ENCODE data around the gene CLEC20A. TPM values are rescaled to one million over a fixed set of nuclear protein-coding genes. Genes with fewer than 3 reads are reported as not detected.

Gene CLEC20A
- total RNA-seq, 2 donors from 2014 or later, result 3.0 TPM; not detected in 1

- H3K27me3 ChIP-seq (replicated peaks; ENCODE audit: insufficient read depth), result no peaks in the 10 kb centered on the region
- TF ChIP-seq CTCF (IDR thresholded peaks at IDR 0.05), result no peak
- ATAC-seq (ENCODE audit: insufficient number of reproducible peaks, low FRiP score, low read depth), result no peak
- no peaks in the 10 kb centered on the region for H3K9me3 ChIP-seq
- no peak overlapping the region for H3K27ac ChIP-seq
- peak overlapping the region; percentile 87 for H3K4me3 ChIP-seq
- H3K36me3 ChIP-seq, result no peaks in the 10 kb centered on the region
- DNase-seq (ENCODE audit: low spot score), result no peak
- peaks cover 0 to 12% of the 10 kb centered on the region in 2 donors for H3K4me1 ChIP-seq (ENCODE audit: control insufficient read depth in 1 of 2, low read depth in 2 of 2)
These were observed 44.6 kb upstream of the CLEC20A start for GRCh38 chr1:178541379-178541778.

DNA sequence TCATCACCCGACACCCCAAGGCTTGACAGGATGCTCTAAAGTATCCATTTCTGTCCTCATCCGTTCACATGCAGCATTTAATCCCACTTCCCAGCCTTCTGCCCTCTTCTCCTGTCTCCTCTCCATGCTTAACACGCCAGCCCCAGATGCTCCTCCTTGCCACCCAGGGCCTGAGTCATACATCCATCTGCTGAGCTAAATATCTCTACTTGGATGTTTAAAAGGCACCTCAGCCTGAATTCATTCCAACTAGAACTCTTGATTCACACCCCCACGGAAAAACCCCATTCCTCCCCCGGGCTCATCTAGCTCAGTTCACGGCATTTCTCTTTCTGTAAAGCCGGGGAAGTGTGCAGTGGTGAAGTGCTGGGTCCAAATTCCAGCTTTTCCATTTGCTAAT is 43.9 kb upstream of the CLEC20A start:
- Histone ChIP-seq H3K4me3 (no peak overlapping the region), H3K27ac (no peak overlapping the region), H3K9me3 (no peaks in the 10 kb centered on the region), H3K27me3 (replicated peaks; ENCODE audit: insufficient read depth) (no peaks in the 10 kb centered on the region), H3K4me1 (ENCODE audit: control insufficient read depth in 1 of 2, low read depth in 2 of 2) (peaks cover 0 to 12% of the 10 kb centered on the region in 2 donors), H3K36me3 (no peaks in the 10 kb centered on the region)
- DNase-seq (ENCODE audit: low spot score), result no peak
- no peak for TF ChIP-seq CTCF (IDR thresholded peaks at IDR 0.05)
- no peak for ATAC-seq (ENCODE audit: insufficient number of reproducible peaks, low FRiP score, low read depth)

- H3K4me1 ChIP-seq (ENCODE audit: control insufficient read depth in 1 of 2, low read depth in 2 of 2), result peaks cover 0 to 12% of the 10 kb centered on the region in 2 donors
- H3K4me3 ChIP-seq, result no peak overlapping the region
- no peaks in the 10 kb centered on the region for H3K27me3 ChIP-seq (replicated peaks; ENCODE audit: insufficient read depth)
- no peak overlapping the region for H3K27ac ChIP-seq
- no peaks in the 10 kb centered on the region for H3K36me3 ChIP-seq
- ATAC-seq (ENCODE audit: insufficient number of reproducible peaks, low FRiP score, low read depth), result no peak
- no peak for TF ChIP-seq CTCF (IDR thresholded peaks at IDR 0.05)
- DNase-seq (ENCODE audit: low spot score), result no peak
- H3K9me3 ChIP-seq, result no peaks in the 10 kb centered on the region
These were observed 43.4 kb upstream of the CLEC20A start for GRCh38 chr1:178540204-178540603.

- Histone ChIP-seq H3K36me3 (no peaks in the 10 kb centered on the region), H3K27me3 (replicated peaks; ENCODE audit: insufficient read depth) (no peaks in the 10 kb centered on the region), H3K27ac (no peak overlapping the region), H3K9me3 (no peaks in the 10 kb centered on the region), H3K4me1 (ENCODE audit: control insufficient read depth in 1 of 2, low read depth in 2 of 2) (peaks cover 0 to 12% of the 10 kb centered on the region in 2 donors), H3K4me3 (no peak overlapping the region)
- no peak for DNase-seq (ENCODE audit: low spot score)
- no peak for TF ChIP-seq CTCF (IDR thresholded peaks at IDR 0.05)
- ATAC-seq (ENCODE audit: insufficient number of reproducible peaks, low FRiP score, low read depth), result no peak
These were observed 42.5 kb upstream of the CLEC20A start for GRCh38 chr1:178539291-178539690.

- ATAC-seq (ENCODE audit: insufficient number of reproducible peaks, low FRiP score, low read depth), result no peak
- H3K4me1 ChIP-seq (ENCODE audit: control insufficient read depth in 1 of 2, low read depth in 2 of 2), result peaks cover 0 to 9% of the 10 kb centered on the region in 2 donors
- DNase-seq (ENCODE audit: low spot score), result no peak
- H3K27ac ChIP-seq, result no peak overlapping the region
- no peaks in the 10 kb centered on the region for H3K36me3 ChIP-seq
- no peak for TF ChIP-seq CTCF (IDR thresholded peaks at IDR 0.05)
- H3K9me3 ChIP-seq, result no peaks in the 10 kb centered on the region
- no peaks in the 10 kb centered on the region for H3K27me3 ChIP-seq (replicated peaks; ENCODE audit: insufficient read depth)
- no peak overlapping the region for H3K4me3 ChIP-seq
These were observed 41.6 kb upstream of the CLEC20A start for GRCh38 chr1:178538192-178538916.

Data from thoracic aorta (tissue), 2 donors.